ENCODE data around the gene MAGI2.

DNA sequence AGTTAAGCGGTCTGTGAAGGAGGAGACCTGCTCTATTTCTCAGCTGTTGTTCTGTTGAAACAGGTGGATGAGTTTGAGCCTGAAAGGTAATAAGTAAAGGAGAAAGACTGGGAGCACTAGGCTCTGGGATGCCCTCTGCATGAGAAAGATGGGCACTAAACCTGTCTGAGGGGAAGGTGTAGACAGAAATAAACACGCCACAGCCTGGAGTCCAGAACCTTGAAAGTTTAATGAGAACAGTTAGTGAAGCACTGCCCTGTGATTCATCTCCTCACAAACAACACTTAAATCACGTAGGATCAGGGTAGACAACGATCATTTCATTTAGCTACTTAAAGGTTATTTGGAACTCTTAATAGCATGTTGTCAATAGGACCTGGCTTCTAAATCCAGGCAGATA, 1461.8 kb downstream of the MAGI2 start:
- TF ChIP-seq, protein P1, sequence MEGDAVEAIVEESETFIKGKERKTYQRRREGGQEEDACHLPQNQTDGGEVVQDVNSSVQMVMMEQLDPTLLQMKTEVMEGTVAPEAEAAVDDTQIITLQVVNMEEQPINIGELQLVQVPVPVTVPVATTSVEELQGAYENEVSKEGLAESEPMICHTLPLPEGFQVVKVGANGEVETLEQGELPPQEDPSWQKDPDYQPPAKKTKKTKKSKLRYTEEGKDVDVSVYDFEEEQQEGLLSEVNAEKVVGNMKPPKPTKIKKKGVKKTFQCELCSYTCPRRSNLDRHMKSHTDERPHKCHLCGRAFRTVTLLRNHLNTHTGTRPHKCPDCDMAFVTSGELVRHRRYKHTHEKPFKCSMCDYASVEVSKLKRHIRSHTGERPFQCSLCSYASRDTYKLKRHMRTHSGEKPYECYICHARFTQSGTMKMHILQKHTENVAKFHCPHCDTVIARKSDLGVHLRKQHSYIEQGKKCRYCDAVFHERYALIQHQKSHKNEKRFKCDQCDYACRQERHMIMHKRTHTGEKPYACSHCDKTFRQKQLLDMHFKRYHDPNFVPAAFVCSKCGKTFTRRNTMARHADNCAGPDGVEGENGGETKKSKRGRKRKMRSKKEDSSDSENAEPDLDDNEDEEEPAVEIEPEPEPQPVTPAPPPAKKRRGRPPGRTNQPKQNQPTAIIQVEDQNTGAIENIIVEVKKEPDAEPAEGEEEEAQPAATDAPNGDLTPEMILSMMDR (IDR thresholded peaks at IDR 0.05; ENCODE audit: insufficient read depth, low read length, poor library complexity, severe bottlenecking), result no peak
- TF ChIP-seq EZH2phosphoT487 (conservative IDR thresholded peaks at IDR 0.05; ENCODE audit: low read length), result no peak
